ENCODE data around the gene MFSD6L. TPM values are rescaled to one million over a fixed set of nuclear protein-coding genes. Genes with fewer than 3 reads are reported as not detected.

MFSD6L gene
- total and polyA plus RNA-seq, 2 of the 13 experiments (the other 11 are each of a cell fraction or from before 2014, with no cell fraction given): not detected

GRCh38 chr17:8758137-8758596 is 41.0 kb downstream of the MFSD6L start, which contains the start of gene SPDYE4:
SPDYE4 (minus strand) TSS chr17:8758546; CDS start chr17:8758382, 164 bp downstream.
- ATAC-seq (no peak), DNase-seq (ENCODE audit: low spot score) (no peak), FAIRE-seq (no peak)
- ChIA-PET CTCF (ENCODE audit: low intra/inter-chr PET ratio, low total read pairs) (no interaction called here), POLR2A (no interaction called here)
- no peaks in the 10 kb centered on the region for H4K20me1 ChIP-seq (ENCODE audit: insufficient read depth, low read length)
- H2AFZ ChIP-seq (ENCODE audit: low read length): no peak within 1 kb of the TSS
- TF ChIP-seq MAFK (conservative IDR thresholded peaks at IDR 0.05 in 1 of 2, IDR thresholded peaks at IDR 0.05 in 1 of 2; ENCODE audit: low read length in 2 of 2) (no peak), ZNF441 (CRISPR knock-in tag; IDR thresholded peaks at IDR 0.05; ENCODE audit: borderline replicate concordance) (no peak), ZC3H4 (CRISPR knock-in tag; IDR thresholded peaks at IDR 0.05; ENCODE audit: borderline replicate concordance) (no peak), REST (IDR thresholded peaks at IDR 0.05; ENCODE audit: borderline replicate concordance in 1 of 2, low read depth in 1 of 2, low read length in 2 of 2) (no peak), RELA (CRISPR knock-in tag; IDR thresholded peaks at IDR 0.05) (no peak), RFX3 (CRISPR knock-in tag; IDR thresholded peaks at IDR 0.05) (no peak), ZBTB38 (CRISPR knock-in tag; IDR thresholded peaks at IDR 0.05) (no peak), TARDBP (CRISPR knock-in tag; IDR thresholded peaks at IDR 0.05) (no peak), DBP (CRISPR knock-in tag; IDR thresholded peaks at IDR 0.05; ENCODE audit: not compliant biosample characterization) (no peak), ZNF556 (CRISPR knock-in tag; IDR thresholded peaks at IDR 0.05; ENCODE audit: borderline replicate concordance) (no peak), ZNF558 (CRISPR knock-in tag; IDR thresholded peaks at IDR 0.05; ENCODE audit: borderline replicate concordance) (no peak), ZIK1 (CRISPR knock-in tag; IDR thresholded peaks at IDR 0.05; ENCODE audit: borderline replicate concordance, low read depth) (no peak), MLLT10 (CRISPR knock-in tag; IDR thresholded peaks at IDR 0.05) (no peak), MAF1 (CRISPR knock-in tag; IDR thresholded peaks at IDR 0.05; ENCODE audit: borderline replicate concordance) (no peak), HNRNPK (IDR thresholded peaks at IDR 0.05; ENCODE audit: low read depth, low read length, poor library complexity, severe bottlenecking) (no peak), ZBTB4 (CRISPR knock-in tag; IDR thresholded peaks at IDR 0.05; ENCODE audit: borderline replicate concordance) (no peak)
- no peak within 1 kb of the TSS for H3K9ac ChIP-seq (ENCODE audit: insufficient read depth, low read depth, low read length)
- WGBS (ENCODE audit: low lambda C conversion rate): 21% methylated on average over 15 of the region's 15 CpGs
- peaks cover 8 to 66% of the 10 kb centered on the region in 2 experiments for H3K27me3 ChIP-seq (ENCODE audit: control insufficient read depth in 1 of 2, insufficient read depth in 2 of 2, low read length in 2 of 2)
- no peaks in the 10 kb centered on the region for H3K9me3 ChIP-seq (ENCODE audit: low read length)
- BruUV-seq (replicated peaks): no TSS peak
- no peak within 1 kb of the TSS for H3K4me3 ChIP-seq (replicated peaks in 1 of 3; ENCODE audit: insufficient read depth in 1 of 3, low read depth in 2 of 3, low read length in 3 of 3)
- no peaks in the 10 kb centered on the region for H3K4me1 ChIP-seq (ENCODE audit: insufficient read depth, low read length)
- H3K36me3 ChIP-seq (replicated peaks in 1 of 2; ENCODE audit: control insufficient read depth in 1 of 2, insufficient read depth in 2 of 2, low read length in 2 of 2): no peaks in the 10 kb centered on the region
- intact Hi-C loops (cut with micrococcal nuclease; ENCODE audit: unreplicated experiment): no loop called here
- in situ Hi-C loops (cut with HindIII; ENCODE audit: extremely low pct_ligation_motif_present, low pct_unique_long_range_greater_than_20kb): no loop called here
- H3K27ac ChIP-seq (ENCODE audit: extremely low read length, insufficient read depth, low read length): no peak within 1 kb of the TSS
- no peak within 1 kb of the TSS for H3K4me2 ChIP-seq (ENCODE audit: low read depth, low read length)
- no peaks in the 10 kb centered on the region for H3K79me2 ChIP-seq (ENCODE audit: insufficient read depth, low read length)
